Measurements from ENCODE around the gene MESD.

Gene MESD

GRCh38 chr15:80932513-80932815 is 57.2 kb downstream of the MESD start:
- DNase-seq: no peak

- DNase-seq: no peak
Measured at GRCh38 chr15:80931721-80932512, 57.7 kb downstream of the MESD start.

GRCh38 chr15:80931191-80931590 is 58.4 kb downstream of the MESD start:
- DNase-seq: no peak

- DNase-seq: no peak
Measured at GRCh38 chr15:80929689-80930088, 59.9 kb downstream of the MESD start.

GRCh38 chr15:80929225-80929624 is 60.4 kb downstream of the MESD start:
- DNase-seq: no peak

GRCh38 chr15:80926126-80926525 is 63.5 kb downstream of the MESD start:
- DNase-seq: no peak

GRCh38 chr15:80925597-80926059 is 64.0 kb downstream of the MESD start:
- DNase-seq: no peak

- no peak for DNase-seq
Measured at GRCh38 chr15:80924278-80924677, 65.3 kb downstream of the MESD start.

GRCh38 chr15:80923668-80924067 is 66.0 kb downstream of the MESD start:
- no peak for DNase-seq

GRCh38 chr15:80921736-80922410 is 67.7 kb downstream of the MESD start:
- no peak for DNase-seq

GRCh38 chr15:80920271-80920699 is 69.3 kb downstream of the MESD start:
- DNase-seq: no peak

- DNase-seq: no peak
Measured at GRCh38 chr15:80918196-80918783, 71.3 kb downstream of the MESD start.

GRCh38 chr15:80916056-80916455 is 73.6 kb downstream of the MESD start:
- DNase-seq: no peak

- DNase-seq: no peak
Measured at GRCh38 chr15:80915472-80915871, 74.1 kb downstream of the MESD start.

- DNase-seq: no peak
Measured at GRCh38 chr15:80913541-80913940, 76.1 kb downstream of the MESD start.

- no peak for DNase-seq
Measured at GRCh38 chr15:80912673-80913072, 76.9 kb downstream of the MESD start.

- no peak for DNase-seq
Measured at GRCh38 chr15:80911821-80912220, 77.8 kb downstream of the MESD start.

- no peak for DNase-seq
Measured at GRCh38 chr15:80906159-80906766, 83.4 kb downstream of the MESD start.

GRCh38 chr15:80904998-80905397 is 84.6 kb downstream of the MESD start:
- DNase-seq: no peak

- DNase-seq: no peak
Measured at GRCh38 chr15:80902298-80902801, 87.3 kb downstream of the MESD start.

- no peak for DNase-seq
Measured at GRCh38 chr15:80898040-80898439, 91.6 kb downstream of the MESD start.

Data from cortex of kidney (tissue), 1 donor.